AG20443 (cell line): ENCODE data around the gene RGS12.

Experiments used
- DNase-seq: peaks from one replicate; pipeline ENCODE4 v3.0.0; 2012; ENCODE audit warnings: low spot score, mixed read lengths

RGS12 gene

GRCh38 chr4:3292571-3293400 lies at the start of gene RGS12:
RGS12 (plus strand) TSS chr4:3293021; CDS start chr4:3316171, 23,150 bp downstream.
- peak; percentile 100 for DNase-seq

DNA sequence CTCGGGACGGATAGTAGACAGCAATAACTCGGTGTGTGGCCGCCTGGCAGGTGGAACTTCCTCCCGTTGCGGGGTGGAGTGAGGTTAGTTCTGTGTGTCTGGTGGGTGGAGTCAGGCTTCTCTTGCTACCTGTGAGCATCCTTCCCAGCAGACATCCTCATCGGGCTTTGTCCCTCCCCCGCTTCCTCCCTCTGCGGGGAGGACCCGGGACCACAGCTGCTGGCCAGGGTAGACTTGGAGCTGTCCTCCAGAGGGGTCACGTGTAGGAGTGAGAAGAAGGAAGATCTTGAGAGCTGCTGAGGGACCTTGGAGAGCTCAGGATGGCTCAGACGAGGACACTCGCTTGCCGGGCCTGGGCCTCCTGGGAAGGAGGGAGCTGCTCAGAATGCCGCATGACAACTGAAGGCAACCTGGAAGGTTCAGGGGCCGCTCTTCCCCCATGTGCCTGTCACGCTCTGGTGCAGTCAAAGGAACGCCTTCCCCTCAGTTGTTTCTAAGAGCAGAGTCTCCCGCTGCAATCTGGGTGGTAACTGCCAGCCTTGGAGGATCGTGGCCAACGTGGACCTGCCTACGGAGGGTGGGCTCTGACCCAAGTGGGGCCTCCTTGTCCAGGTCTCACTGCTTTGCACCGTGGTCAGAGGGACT lies 49.6 kb upstream of the RGS12 start:
- DNase-seq, result no peak

DNA sequence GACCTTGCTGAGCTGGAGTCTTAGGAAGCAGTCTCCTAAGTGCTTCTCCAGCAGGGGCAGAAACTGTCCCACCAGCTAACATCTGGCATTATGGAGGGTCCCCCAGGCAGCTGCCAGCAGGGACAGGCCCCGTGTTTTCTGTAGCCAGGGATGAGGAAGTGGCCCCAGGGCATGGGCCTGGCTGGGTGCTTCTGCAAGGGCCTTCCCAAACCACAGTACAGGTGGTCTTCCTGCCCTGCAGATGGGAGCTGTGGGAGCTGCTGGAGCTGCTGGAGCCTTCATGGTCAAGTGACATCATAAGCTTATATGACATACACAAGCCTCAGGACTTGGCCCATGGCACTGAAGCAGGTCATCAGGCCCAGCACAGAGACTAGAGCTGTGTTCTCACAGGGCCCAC lies 48.8 kb upstream of the RGS12 start:
- DNase-seq, result no peak

- no peak for DNase-seq
Observed at GRCh38 chr4:3244747-3245146, 48.1 kb upstream of the RGS12 start.

DNA sequence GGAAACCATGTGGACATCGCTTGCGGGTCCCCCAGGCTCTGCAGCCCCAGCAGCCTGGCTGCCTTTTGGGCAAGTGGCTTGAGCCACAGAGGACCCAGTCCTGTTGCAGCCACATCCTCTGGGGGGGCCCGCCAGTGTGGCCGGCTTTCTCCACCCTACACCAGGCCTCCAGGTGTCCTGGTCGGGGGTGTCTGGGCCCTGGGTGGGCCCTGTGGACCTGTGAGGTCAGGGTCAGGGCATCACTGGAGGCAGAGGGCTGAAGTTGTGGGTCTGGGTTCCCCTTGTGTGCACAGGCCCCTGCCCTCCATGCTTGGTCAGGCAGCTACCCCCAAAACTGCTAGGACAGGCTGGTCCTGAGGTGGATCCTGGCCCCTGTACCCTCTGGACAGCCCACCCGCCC lies 47.1 kb upstream of the RGS12 start:
- no peak for DNase-seq

- DNase-seq, result no peak
Observed at GRCh38 chr4:3246458-3247398, 46.1 kb upstream of the RGS12 start.

- DNase-seq, result no peak
Observed at GRCh38 chr4:3247399-3248177, 45.2 kb upstream of the RGS12 start.

GRCh38 chr4:3248178-3248480 lies 44.7 kb upstream of the RGS12 start:
- DNase-seq, result no peak

GRCh38 chr4:3248811-3249661 lies 43.8 kb upstream of the RGS12 start, which contains the start of gene MSANTD1:
MSANTD1 (plus strand) TSS chr4:3249159; CDS start chr4:3249223, 64 bp downstream.
- no peak for DNase-seq

- DNase-seq, result no peak
Observed at GRCh38 chr4:3249711-3250437, 42.9 kb upstream of the RGS12 start.

DNA sequence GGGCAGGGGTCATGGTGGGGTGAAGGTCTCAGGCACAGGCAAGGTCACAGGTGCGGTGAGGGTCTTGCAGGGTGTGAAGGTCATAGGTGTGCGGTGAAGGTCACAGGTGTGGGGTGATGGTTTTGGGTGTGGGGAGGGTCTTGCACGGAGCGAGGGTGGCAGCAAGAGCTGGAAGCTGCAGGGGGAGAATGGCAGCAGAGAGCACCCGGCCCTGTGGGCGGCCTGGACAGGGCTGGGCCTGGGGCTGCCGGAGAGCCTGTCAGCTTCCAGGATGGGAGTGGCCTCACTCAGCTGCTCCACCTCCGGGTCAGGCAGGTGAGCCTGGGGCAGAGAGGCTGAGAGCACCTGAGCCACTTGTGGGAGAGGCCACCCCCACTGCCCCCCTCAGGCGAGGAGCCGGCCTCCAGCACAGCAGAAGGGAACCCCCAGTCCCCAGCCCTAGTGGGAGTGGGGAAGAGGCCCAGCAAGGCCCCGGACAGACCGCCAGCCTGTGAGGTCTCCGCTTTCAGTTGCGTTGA lies 42.3 kb upstream of the RGS12 start:
- DNase-seq, result no peak

- DNase-seq, result no peak
Observed at GRCh38 chr4:3250956-3251690, 41.7 kb upstream of the RGS12 start.

- no peak for DNase-seq
Observed at GRCh38 chr4:3251691-3252479, 40.9 kb upstream of the RGS12 start.

DNA sequence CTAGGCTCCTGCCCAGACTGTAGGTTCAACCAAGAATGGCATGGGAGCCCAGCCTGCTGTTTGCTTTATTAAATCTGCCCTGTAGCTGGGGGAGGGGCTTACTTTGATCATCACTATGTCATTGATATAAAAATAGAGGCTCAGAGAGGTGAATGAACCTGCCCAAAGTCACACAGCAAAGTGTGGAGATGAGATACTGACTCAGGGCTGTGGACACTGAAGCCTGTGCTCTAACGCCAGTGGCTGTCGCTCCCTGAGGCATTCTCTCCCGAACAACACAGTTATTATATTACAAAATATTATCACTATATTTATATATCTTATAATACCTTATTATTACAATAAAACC lies 40.4 kb upstream of the RGS12 start:
- DNase-seq, result no peak

DNA sequence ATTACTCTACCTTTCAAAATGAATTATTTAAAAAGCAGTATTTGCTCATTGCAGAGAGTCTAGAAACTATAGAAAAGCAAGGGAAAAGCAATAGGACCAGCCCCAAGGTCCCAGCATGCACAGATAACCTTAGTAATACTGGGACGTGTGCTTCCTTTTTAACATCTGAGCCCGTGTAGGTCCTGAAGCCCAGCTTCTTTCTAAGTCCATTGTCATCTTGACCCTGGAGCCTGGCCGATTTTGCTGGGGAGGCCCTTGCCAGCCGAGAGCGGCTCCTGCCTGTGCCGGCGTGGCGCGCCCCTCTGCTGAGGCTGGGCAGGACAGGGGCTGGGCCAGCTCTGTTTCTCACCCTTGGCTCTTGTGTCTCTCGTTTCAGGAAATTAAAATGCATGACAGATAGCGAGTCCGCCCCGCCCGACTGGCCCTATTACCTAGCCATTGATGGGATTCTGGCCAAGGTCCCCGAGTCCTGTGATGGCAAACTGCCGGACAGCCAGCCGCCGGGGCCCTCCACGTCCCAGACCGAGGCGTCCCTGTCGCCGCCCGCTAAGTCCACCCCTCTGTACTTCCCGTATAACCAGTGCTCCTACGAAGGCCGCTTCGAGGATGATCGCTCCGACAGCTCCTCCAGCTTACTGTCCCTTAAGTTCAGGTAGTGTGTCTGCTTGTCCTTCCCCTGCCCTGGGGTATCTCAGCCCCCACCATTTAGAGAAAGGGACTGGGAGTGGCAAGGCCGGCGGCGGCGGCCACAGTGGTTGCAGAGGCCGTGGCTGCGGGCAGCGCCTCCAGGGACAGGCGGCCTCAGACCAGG lies 39.8 kb upstream of the RGS12 start:
- no peak for DNase-seq

DNA sequence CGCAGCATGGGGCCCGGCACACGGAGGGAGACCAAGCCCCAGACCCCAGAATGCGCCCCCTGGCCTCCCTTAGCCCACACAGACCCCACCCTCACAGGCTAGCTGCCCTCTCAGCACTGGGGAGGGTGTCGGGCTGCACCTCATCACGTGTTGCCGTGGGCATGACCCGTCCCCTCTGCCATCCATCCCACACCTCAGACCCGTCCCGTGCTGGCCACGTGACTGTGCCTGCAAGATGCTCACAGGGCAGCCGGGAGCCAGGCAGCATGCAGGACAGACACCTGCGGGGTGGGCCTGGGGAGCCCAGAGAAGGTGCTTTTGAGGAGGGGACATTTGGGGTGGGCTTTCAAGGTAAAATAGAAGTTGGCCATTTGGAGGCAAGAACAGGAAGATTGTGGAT lies 39.0 kb upstream of the RGS12 start:
- DNase-seq, result no peak

- no peak for DNase-seq
Observed at GRCh38 chr4:3254302-3255131, 38.3 kb upstream of the RGS12 start.
